HG02588 (cell line): ENCODE results near the gene BAZ2B.

ENCODE experiments used
- ATAC-seq: cut with Tn5 transposase; IDR thresholded peaks from one replicate; pipeline ENCODE4 v1.9.1; 2021; ENCODE audit warnings: mild to moderate bottlenecking, moderate library complexity; ENCODE audit not compliant: unreplicated experiment

Gene BAZ2B

GRCh38 chr2:159270744-159271379 lies 345.5 kb downstream of the BAZ2B start:
- no peak for ATAC-seq
